ENCODE results near the gene ZNF670. TPM values are rescaled to one million over a fixed set of nuclear protein-coding genes. Genes with fewer than 3 reads are reported as not detected.

The ZNF670 gene
- total RNA-seq, 1 experiment from 2014 or later = 5.6 TPM

DNA sequence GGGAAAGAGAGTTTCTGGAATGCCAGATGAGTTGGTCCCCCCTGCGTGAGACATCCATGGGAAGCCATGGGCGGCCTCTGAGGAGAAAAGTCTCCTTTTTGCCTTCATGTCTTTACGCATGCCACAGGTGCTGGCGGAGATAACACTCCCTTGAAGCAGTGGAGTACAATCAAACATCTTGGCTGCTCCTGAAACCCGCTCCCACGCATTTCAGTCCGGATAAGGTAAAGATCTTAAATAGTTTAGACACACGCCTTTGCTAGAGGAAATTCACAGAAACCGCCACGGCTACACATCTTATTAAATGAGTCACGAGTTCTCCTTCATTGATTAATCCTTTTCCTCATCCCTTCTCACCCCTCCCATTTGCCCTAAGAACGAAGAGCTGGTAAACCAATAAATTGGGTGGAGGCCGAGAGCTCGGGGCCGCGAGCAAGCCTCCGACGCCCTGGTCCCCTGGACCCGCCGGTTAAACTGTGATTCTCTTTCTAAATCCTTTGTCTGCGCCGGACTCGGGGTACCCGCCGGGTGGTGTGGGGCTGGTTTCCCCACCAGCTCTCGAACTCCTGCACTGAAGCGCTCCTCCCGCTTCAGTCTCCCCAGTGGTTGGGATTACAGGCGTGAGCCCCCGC is 32.1 kb upstream of the ZNF670 start:
- peak overlapping the region; percentile 100 for H2AFZ ChIP-seq (ENCODE audit: low read length)

DNA sequence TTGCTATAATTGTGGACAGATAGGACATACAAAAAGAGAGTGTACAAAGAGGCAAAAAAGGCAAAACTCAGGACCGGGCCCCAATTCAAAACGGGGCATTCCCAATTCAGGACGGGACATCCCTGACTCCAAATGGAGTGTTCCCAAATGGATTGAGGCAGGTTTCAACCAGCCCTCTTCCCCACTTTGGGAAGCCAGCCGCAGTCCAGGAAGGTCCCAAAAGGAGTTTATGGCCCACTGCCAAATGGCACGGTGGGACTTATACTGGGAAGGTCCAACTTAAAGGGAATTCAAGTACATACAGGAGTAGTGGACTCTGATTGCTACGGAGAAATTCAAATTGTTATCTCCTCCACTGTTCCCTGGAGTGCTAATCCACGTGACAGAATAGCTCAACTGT is 29.1 kb upstream of the ZNF670 start:
- intact Hi-C loops (cut with micrococcal nuclease) = no loop called here
- H3K9me3 ChIP-seq (ENCODE audit: low read length) = no peaks in the 10 kb centered on the region
- no peaks in the 10 kb centered on the region for H3K9me2 ChIP-seq (replicated peaks; ENCODE audit: low read length)
- H3K9ac ChIP-seq (ENCODE audit: low read length) = no peak overlapping the region
- no peak for DNase-seq
- H3K4me1 ChIP-seq (ENCODE audit: insufficient read depth, low read length) = peaks cover 18% of the 10 kb centered on the region
- no peak overlapping the region for H2AFZ ChIP-seq (ENCODE audit: low read length)
- H3K36me3 ChIP-seq (ENCODE audit: low read depth, low read length) = peaks cover 4% of the 10 kb centered on the region; the same call in 1 of the 2 replicates
- H4K20me1 ChIP-seq (ENCODE audit: low read length) = peaks cover 6% of the 10 kb centered on the region; the same call in 1 of the 2 replicates
- H3K4me2 ChIP-seq (ENCODE audit: low read length) = no peak overlapping the region
- no peaks in the 10 kb centered on the region for H3K27me3 ChIP-seq (ENCODE audit: low read length)
- no TSS peak for BruUV-seq (replicated peaks)
- H3K79me2 ChIP-seq (ENCODE audit: low read length) = peaks cover 14% of the 10 kb centered on the region
- no peaks in the 10 kb centered on the region for H3F3A ChIP-seq (ENCODE audit: low read length, unreplicated experiment)
- CTCF ChIA-PET = no interaction called here
- no peak for ATAC-seq
- H3K4me3 ChIP-seq (ENCODE audit: low read length) = no peak overlapping the region
- H3K27ac ChIP-seq (ENCODE audit: low read length) = no peak overlapping the region
- POLR2A ChIA-PET (ENCODE audit: unreplicated experiment) = no interaction called here
- TF ChIP-seq, protein P1, sequence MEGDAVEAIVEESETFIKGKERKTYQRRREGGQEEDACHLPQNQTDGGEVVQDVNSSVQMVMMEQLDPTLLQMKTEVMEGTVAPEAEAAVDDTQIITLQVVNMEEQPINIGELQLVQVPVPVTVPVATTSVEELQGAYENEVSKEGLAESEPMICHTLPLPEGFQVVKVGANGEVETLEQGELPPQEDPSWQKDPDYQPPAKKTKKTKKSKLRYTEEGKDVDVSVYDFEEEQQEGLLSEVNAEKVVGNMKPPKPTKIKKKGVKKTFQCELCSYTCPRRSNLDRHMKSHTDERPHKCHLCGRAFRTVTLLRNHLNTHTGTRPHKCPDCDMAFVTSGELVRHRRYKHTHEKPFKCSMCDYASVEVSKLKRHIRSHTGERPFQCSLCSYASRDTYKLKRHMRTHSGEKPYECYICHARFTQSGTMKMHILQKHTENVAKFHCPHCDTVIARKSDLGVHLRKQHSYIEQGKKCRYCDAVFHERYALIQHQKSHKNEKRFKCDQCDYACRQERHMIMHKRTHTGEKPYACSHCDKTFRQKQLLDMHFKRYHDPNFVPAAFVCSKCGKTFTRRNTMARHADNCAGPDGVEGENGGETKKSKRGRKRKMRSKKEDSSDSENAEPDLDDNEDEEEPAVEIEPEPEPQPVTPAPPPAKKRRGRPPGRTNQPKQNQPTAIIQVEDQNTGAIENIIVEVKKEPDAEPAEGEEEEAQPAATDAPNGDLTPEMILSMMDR (conservative IDR thresholded peaks at IDR 0.05; ENCODE audit: low read depth, low read length) = no peak
- TF ChIP-seq EZH2phosphoT487 (IDR thresholded peaks at IDR 0.05; ENCODE audit: borderline replicate concordance, low read length) (no peak), EZH2 (IDR thresholded peaks at IDR 0.05; ENCODE audit: low read length, unreplicated experiment) (no peak)

More for the DNA sequence above, 32.1 kb upstream of the ZNF670 start:
- no peak for TF ChIP-seq EZH2phosphoT487 (IDR thresholded peaks at IDR 0.05; ENCODE audit: borderline replicate concordance, low read length)
- TF ChIP-seq, protein P1 (conservative IDR thresholded peaks at IDR 0.05; ENCODE audit: low read depth, low read length) = no peak
- no peak for TF ChIP-seq EZH2 (IDR thresholded peaks at IDR 0.05; ENCODE audit: low read length, unreplicated experiment)
- peak overlapping the region; percentile 94 for H3K4me2 ChIP-seq (ENCODE audit: low read length)
- CTCF ChIA-PET = no interaction called here
- H3K9me3 ChIP-seq (ENCODE audit: low read length) = no peaks in the 10 kb centered on the region
- peak overlapping the region; percentile 83 for H3K4me3 ChIP-seq (ENCODE audit: low read length)
- peaks cover 18% of the 10 kb centered on the region for H3K4me1 ChIP-seq (ENCODE audit: insufficient read depth, low read length)
- TSS peak; percentile 64 for BruUV-seq (replicated peaks)
- H3K27me3 ChIP-seq (ENCODE audit: low read length) = no peaks in the 10 kb centered on the region
- POLR2A ChIA-PET (ENCODE audit: unreplicated experiment) = interaction anchor here (0.6 kb wide), 1 partner anchor 181 kb away, joined by 12 read pairs; no protein-coding TSS in a partner anchor
- H3K79me2 ChIP-seq (ENCODE audit: low read length) = no peaks in the 10 kb centered on the region
- H3K36me3 ChIP-seq (ENCODE audit: low read depth, low read length) = no peaks in the 10 kb centered on the region
- H3K9ac ChIP-seq (ENCODE audit: low read length) = peak overlapping the region; percentile 62; the same call in 1 of the 2 replicates
- ATAC-seq (peak; percentile 4), DNase-seq (peak; percentile 56)
- no peaks in the 10 kb centered on the region for H3K9me2 ChIP-seq (replicated peaks; ENCODE audit: low read length)
- intact Hi-C loops (cut with micrococcal nuclease) = loop anchor here (5.0 kb wide), 1 partner anchor 222 kb away; the partner anchor contains the start of gene ZNF496
- H4K20me1 ChIP-seq (ENCODE audit: low read length) = no peaks in the 10 kb centered on the region
- H3K27ac ChIP-seq (ENCODE audit: low read length) = no peak overlapping the region
- H3F3A ChIP-seq (ENCODE audit: low read length, unreplicated experiment) = no peaks in the 10 kb centered on the region

DNA sequence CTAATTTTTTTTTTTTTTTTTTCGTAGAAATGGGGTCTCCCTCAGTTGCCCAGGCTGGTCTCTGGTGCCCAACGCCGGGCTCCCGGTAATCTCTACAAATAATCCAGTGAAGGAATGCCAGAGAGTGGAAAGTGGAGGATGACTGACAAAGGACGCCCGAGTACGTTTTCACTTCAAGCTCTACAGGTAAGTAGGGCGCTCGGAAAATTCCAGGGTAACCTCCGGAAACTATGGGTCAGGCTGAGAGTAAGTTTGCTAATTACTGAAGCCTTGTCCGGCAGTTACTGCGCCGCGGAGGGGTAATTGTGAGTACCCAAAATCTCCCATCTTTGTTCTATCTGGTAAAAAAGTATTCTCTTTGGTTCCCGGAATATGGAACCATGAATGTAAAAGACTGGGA is 27.4 kb upstream of the ZNF670 start:
- ChIA-PET POLR2A (ENCODE audit: unreplicated experiment) (no interaction called here), CTCF (no interaction called here)
- Histone ChIP-seq H3F3A (ENCODE audit: low read length, unreplicated experiment) (no peaks in the 10 kb centered on the region), H3K27me3 (ENCODE audit: low read length) (no peaks in the 10 kb centered on the region), H3K27ac (ENCODE audit: low read length) (no peak overlapping the region), H3K9me2 (replicated peaks; ENCODE audit: low read length) (no peaks in the 10 kb centered on the region), H3K4me2 (ENCODE audit: low read length) (no peak overlapping the region), H3K9ac (ENCODE audit: low read length) (no peak overlapping the region), H4K20me1 (ENCODE audit: low read length) (peaks cover 14% of the 10 kb centered on the region; the same call in 1 of the 2 replicates), H3K9me3 (ENCODE audit: low read length) (peaks cover 10% of the 10 kb centered on the region), H3K4me3 (ENCODE audit: low read length) (no peak overlapping the region), H3K4me1 (ENCODE audit: insufficient read depth, low read length) (peaks cover 19% of the 10 kb centered on the region), H3K36me3 (ENCODE audit: low read depth, low read length) (peaks cover 20% of the 10 kb centered on the region), H2AFZ (ENCODE audit: low read length) (no peak overlapping the region), H3K79me2 (ENCODE audit: low read length) (peaks cover 32% of the 10 kb centered on the region)
- DNase-seq = no peak
- intact Hi-C loops (cut with micrococcal nuclease) = loop anchor here (2.0 kb wide), 2 partner anchors 97 to 175 kb away; partner anchors contain the start of genes AHCTF1 and ZNF695
- no peak for ATAC-seq
- no TSS peak for BruUV-seq (replicated peaks)
- TF ChIP-seq EZH2phosphoT487 (IDR thresholded peaks at IDR 0.05; ENCODE audit: borderline replicate concordance, low read length) = no peak
- no peak for TF ChIP-seq EZH2 (IDR thresholded peaks at IDR 0.05; ENCODE audit: low read length, unreplicated experiment)
- TF ChIP-seq, protein P1 (conservative IDR thresholded peaks at IDR 0.05; ENCODE audit: low read depth, low read length) = no peak

All from PC-3 (cell line).